ENCODE data around the gene EFR3B.

The EFR3B gene

DNA sequence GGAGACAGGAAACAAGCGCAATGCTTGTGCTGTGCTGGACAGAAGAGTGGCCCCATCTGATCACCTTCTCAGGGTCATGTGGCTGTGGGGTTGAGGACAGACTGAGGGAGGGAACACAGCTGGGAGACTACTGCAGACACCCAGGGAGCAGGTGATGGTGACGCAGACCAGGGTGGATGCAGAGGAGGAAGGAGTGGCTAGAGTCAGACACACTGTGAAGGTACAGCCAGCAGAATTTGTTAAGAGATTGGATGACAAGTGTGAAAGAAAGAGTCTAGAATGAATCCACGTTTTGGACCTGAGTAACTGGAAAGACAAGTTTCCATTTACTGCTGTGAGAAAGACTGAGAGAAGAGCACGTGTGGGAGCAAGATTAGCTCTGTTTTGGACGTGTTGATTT lies 142.4 kb downstream of the EFR3B start:
- DNase-seq (ENCODE audit: low read depth in 2 of 2) = no peak

DNA sequence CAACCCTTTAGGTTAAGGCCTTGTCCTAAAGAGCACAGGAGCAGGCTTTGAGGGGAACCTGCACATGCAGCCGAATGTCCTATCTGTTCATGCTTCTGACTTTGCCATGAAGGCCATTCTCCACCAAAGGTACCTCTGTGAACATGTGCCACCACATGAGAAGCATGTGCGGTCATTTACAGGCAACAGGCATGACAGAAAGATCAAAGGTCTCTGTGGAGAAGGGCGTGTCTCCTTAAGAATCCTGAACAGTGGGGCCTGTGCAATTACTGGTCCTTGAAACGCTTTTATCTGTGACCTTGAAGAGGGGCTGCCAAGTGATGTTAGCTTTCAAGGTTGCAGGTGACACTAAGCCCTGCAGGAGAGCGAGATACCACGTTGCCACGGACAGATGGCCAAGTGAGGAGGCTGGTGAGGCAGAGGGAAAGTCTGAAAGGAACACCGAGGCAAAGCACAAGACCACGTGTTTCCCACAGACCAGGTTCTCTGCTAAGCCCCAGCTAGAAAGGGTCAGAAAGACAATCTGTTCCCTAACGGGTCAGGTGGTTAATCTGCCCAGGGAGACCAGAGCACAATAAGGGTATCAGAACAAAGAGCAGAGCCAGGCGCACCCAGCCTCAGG lies 146.0 kb downstream of the EFR3B start:
- DNase-seq (ENCODE audit: low read depth in 2 of 2) = no peak

DNA sequence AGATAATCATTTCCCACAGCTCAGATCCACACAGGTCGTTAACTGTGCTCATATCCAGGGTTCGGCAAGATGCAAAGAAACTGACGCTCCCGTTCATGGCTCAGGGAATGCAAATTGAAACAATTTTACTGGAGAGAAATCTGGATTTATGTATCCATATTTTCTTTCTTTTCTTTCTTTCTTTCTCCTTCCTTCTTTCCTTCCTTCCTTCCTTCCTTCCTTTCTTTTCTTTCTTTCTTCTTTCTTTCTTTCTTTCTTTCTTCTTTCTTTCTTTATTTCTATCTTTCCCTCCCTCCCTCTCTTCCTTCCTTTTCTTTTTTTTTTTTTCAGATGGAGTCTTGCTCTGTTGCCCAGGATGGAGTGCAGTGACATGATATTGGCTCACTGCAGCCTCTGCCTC lies 146.5 kb downstream of the EFR3B start:
- no peak for DNase-seq (ENCODE audit: low read depth in 2 of 2)

DNA sequence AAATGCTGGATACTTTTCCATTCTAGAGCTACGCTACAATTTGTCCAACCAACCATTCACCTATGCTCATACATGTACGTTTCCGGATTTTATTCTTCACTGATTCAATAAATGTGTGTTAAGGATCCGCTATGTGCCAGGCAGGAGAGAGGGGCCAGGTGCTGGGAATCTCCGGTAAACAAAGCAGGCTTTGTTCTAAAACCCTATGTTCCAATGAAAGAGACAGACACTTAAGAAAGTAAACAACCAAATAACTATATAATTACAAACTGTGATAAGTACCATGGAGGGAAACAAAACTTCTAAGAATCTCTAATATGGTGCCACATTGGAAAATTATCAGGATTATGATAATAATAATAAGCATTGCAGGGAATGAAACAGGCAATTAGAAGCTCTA lies 148.7 kb downstream of the EFR3B start:
- no peak for DNase-seq (ENCODE audit: low read depth in 2 of 2)

DNA sequence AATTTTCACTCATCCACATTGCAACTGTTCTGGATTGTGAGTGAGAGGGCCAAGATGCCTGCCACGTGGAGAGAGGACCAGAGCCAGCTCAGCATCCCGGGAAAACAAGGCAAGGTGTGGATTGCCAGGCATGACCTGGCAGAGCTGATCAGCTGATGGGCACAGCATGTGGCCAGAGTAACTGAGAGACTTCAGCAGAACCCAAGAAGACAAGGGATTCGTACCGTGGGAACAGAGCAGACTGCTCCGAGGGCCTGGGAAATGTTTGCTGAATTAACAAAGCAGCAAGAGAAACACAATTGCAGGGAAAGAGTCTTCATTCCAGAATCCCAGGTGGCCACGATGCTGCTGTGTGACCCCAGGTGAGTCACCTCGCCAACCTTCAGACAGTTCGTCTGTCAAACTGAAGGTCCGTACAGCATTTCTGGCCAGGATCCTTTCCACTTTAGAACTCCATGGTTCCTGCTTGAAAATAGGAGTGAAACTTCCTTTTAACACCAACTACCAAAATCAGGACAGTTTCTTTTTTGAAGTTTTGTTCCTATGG lies 152.8 kb downstream of the EFR3B start:
- DNase-seq (ENCODE audit: low read depth in 2 of 2) = no peak

DNA sequence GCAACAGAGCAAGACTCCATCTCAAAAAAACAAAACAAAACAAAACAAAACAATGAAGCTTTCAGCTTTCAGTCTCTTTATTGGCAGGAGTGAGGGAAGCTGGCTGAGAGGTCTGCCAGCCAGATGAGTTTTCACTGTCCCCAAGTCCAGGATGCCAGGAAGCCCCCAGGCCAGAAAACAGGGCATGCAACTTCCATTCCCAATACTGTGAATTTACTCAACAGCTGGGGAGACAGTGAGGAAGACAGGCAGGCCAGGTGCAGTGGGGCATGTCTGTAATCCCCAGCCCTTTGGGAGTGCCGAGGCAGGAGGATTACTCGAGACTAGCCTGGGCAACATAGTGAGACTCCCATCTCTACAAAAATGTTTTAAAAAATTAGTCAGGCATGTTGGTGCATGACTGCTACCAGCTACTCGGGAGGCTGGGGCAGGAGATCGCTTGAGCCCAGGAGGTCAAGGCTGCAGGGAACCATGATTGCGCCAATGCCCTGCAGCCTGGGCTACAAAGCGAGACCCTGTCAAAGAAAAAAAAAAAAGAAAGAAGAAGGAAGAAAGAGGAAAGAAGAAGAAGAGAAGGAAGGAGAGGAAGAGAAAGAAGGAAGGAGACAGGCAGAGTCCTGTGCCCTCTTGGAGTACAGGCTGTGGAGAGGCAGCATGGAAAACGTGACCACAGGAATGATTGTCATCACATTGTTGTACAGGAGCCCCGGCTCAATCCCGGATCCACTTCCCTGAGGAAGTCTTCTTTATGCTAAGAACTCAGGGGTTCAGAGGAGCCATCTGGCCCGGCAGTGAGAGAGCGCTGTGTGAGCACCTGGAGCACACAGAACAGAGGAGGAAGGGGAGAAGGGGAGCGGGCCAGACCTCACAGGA lies 155.7 kb downstream of the EFR3B start:
- DNase-seq (ENCODE audit: low read depth in 2 of 2) = no peak

DNA sequence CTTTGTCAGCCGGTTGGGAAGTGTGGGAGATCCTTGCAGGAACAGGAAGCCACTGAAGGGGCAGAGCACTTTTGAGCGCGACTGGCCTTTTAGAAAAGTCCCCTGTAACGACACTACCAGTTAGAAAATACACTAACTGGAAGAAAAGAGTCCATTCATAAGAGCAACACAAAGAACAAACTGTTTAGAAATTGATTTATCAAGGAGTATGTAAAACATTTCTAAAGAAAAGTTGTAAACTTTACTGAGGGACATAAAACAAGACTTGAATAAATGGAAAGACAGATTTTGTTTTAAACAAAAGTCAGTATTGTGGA lies 156.3 kb downstream of the EFR3B start:
- DNase-seq (ENCODE audit: low read depth in 2 of 2) = no peak

DNA sequence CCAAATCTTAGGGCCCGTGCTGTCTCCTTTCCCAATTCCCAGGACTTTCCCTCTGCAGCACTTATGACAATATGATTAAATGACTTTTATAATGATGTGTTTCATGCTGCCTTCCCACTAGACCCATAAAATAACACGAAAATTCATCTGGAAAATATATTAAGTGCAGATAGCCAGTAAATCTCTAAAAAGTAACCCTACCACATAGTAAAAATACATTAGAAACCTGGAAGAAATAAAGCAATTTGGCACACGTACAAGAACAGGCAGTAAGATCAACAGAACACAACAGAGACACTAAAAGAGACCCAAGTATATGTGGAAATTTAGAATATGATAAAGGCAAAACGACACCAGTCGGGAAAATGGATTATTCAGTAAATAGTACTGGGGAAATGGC lies 156.7 kb downstream of the EFR3B start:
- no peak for DNase-seq (ENCODE audit: low read depth in 2 of 2)

DNA sequence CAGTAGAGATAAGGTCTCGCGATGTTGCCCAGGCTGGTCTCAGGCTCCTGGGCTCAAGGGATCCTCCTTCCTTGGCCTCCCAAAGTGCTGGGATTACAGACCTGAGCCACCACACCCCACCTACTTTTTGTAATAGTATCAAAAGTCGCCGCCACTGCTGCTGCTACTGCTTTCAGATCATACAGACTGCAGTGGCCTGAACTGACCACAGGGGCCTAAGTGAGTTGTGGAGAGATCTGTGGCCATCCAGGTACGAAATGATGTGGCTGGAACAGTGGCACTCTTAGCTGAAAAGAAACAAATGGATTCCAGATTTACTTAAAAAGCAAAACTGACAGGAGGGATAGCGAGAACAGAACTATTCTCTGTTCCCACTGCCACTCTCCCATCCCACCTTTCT lies 159.4 kb downstream of the EFR3B start:
- DNase-seq (ENCODE audit: low read depth in 2 of 2) = no peak

DNA sequence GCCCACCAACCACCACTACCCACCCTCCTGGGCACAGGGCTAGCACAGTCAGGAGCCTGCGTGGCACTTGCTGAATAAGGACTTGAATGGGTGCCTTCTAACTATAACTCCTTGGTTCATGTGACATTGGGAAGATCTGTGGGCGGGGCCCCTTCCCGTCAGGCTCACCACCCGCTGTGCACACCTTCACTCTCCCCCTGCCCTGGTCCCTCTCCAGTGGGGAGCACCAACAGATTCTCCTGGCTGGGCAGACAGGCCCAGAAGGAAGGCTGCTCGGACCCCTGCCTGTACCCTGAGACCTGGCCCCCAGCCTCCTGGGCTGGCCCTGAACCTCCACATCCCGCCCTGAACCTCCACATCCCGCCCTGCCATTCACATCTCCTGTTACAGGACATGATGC lies 159.9 kb downstream of the EFR3B start:
- DNase-seq (ENCODE audit: low read depth in 2 of 2) = no peak

DNA sequence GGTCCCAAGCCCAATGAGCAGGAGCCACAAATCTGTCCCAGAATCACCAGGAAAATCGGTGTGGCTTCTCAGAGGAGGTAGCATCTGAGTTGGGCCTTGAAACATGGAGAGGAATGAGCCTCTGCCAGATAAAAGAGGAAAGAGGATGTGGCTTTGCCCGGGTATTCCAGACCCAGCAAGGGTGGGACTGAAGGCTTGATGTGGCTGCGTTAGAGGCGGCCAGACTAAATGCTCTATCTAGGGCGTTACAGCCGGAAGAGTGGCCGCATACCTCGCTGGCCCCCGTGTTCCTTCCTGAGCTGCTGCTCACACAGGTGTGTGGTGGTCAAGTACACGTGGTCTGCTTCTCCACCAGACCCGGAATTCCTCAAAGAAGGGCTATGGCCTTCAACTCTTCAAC lies 160.4 kb downstream of the EFR3B start:
- DNase-seq (ENCODE audit: low read depth in 2 of 2) = no peak

DNA sequence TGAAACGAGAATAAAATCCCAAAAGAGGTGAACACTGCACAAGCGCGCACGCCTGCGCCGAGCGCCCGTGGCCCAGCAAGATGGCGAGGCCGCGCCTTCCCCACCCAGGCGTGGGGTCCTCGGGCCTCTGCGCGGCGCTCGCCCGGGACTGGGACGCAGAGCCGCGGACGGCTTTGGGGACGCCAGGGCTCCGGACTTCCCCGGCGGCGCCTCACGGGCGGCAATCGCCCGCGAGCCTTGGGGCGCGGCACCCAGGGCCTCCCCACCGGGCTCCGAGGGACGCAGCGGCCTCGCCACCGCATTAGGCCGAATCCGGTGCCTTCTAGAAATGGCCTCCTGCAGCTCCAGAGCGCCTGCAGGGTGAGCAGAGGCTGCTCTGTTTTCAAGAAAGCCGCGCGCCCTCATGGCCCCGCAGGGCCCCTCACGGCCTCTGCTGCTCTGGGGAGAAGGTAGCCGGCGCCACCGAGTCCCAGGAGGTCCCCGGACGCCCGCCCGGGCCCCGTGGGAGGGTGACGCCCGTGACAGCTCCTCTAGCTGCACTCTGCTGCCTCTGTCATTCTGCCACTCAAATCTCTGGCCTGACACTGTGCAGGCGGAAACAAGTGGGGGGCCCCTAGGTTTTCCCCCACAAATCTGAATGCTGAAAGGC lies 162.4 kb downstream of the EFR3B start:
- no peak for DNase-seq (ENCODE audit: low read depth in 2 of 2)

DNA sequence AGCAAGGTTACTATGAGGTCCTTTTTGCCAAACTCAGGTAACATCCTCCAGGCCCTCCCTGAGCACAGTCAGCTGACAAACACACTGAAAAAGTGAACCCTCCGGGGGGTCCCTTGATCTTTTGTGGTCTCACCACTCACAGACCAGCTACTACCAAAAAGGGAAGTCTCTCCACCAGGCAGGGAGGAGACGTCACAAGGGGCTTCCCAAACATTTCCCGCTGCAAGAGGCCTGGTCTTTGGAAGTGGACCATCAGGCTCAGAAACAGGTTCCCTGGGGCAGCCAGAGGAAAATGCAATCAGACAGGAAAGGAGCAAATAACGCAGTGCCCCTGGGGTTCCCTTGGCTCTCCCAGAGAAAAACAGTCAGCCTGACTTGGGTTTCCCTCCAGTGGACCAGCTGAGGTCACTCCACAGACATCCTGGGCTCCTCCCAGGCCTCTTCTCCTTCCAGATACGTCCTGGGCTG lies 165.2 kb downstream of the EFR3B start:
- DNase-seq (ENCODE audit: low read depth in 2 of 2) = no peak

Data from activated CD4-positive, alpha-beta T cell treated with anti-CD3 and anti-CD28 coated beads for 24 hours (primary cell).